Measurements from ENCODE around the gene CHST8.
A peak's percentile ranks its signal among the peaks of the same experiment; 100 is the strongest.

Gene CHST8

DNA sequence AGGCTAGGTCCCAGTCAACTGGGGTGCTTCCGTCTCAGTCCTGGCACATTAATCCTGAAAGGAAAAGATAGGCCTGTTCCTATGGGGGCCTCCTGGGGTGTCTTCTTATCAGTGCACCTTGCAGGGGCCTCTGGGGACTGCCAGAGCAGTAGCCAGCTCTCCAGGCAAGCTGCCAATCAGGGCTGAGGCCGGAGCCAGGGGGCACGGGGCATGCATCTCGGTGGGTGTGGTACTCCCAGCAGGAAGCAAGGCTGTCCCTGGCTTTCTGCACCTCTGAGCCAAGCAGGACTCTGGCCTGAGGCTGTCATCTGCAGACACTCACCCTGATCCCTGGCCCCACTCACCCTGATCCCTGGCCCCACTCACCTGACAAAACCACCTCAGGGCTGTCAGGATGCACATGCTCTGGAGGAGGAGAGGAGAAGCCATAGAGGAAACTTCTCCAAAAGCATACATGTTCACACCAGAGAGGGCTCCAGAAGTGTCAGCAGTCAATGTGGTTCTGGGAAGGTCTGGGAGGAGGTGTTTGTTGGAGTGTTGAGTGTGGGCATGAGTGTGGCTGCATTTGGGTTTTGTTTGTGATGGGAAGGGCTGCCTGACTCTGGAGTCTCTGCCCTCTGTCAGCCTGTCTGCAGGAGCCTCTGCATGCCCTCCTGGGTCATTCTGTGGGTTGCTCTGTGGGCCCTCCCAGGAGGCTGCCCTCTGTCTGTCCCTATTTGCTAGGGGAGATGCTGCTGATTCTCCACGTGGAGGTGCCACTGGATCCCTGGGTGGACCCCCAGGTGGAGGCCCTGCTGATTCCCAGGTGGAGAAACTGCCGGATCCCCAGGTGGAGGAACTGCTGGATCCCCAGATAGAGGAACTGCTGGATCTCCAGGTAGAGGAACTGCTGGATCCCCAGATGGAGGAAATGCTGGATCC lies 152.2 kb downstream of the CHST8 start:
- DNase-seq: no peak

DNA sequence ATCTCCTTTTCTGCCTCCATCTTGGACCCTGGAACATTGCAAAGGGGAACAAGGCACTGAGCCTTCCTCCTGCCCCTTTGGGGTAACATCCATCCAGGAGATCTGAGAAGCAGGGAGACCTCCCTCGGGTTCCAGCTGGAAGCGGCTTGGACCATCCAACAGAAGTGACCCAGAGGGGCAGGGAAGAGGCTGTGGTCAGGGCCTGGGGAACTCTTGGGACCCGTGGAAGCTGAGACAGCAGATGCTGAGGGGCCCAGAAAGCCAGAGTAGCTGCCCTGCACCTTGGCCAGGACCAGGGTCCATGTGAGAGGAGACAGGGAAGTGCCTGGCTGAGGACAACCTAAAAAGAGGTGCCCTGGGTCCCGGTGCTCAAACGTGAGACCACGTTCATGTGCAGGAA lies 153.0 kb downstream of the CHST8 start:
- no peak for DNase-seq

DNA sequence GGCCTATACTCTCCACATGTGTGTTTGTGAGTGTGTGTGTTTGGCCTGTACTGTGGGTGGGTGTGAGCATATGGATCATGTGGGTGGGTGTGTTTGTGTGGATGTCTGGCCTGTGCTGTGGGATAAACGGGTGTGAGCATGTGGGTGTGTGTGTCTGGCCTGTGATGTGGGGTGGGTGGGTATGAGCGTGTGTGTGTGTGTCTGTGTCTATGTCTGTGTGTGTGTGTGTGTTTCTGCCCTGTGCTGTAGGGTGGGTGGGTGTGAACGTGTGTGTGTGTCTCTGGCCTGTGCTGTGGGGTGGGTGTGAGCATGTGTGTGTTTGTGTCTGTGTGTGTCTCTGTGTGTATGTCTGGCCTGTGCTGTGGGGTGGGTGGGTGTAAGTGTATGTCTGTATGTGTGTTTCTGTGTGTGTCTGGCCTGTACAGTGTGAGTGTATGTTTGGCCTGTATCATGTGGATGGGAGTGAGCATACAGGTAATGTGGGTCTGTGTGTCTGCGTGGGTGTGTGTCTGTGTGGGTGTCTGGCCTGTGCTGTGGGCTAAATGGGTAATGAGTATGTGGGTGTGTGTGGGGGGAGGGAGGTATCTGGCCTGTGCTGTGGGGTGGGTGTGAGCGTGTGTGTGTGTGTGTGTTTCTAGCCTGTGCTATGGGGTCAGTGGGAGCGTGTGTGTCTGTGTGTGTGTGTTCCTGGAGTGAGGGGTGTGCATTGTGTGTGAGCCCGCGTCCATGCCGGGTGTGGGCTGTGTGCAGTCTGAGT lies 154.2 kb downstream of the CHST8 start:
- DNase-seq: no peak

DNA sequence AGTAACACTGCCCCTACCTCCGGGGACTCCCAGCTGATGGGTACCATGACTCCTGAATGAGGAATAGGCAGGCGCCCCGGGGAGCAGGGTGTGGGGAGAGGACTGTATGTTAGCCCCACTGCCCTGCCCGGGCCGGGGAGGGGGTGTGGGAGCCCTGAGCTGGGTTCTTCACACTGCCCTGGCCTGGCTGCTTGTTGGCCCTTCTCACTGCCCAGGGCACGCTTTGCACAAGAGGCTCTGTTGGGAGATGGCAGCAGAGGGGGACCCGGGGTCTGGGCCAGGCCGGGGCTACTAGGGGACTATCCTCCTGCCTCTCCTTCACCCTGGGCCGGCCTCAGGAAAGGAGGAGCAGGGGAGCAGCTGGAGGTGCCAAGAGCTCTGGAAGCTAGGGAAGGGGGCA lies 155.6 kb downstream of the CHST8 start:
- no peak for DNase-seq

DNA sequence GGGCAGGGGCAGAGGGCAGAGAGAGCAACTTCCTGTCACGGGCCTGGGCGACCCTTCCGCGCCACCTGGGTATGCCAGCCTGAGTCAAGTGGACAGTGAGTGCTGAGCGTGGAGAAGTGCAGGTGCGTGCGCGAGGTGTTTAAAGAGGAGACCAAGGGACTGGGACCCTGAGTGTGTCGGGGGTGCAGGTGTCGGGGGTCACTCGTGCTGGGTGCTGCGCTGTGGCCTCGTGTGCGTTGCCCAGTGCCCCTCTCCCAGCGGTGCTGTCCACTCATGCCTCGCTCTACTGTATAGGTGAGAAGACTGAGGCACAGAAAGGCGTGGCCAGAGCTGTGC lies 156.0 kb downstream of the CHST8 start:
- DNase-seq: no peak

DNA sequence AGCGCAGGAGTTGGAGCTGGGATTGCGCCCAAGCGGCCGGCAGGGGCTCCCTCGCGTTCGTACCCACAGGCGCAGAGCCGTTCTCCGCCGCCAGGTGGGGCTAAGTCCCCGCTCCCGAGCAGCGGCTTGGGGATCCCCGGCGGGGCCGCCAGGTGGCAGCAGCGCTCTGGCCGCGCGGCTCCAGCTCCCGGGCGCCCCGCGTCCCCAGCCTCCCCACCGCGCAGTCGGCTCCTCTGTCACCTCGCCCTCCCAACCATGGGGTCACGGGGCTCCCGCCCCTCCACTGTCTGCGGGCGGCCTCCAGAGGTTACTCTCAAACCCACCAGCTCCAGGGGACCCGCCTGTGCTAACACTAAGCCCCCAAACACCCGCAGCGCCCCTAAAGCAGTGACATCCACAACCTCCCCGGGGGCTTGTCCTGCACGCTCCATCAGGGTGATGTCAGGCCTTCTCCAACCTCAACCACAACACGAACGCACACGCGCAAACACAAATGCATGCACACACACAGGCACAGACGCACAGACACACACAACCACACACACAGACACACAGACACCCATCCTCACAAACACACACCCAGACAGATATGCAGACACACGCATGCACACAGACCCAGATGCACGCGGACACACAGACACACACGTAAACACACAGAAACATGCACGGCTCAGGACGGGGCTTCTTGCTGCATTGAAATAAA lies 156.5 kb downstream of the CHST8 start:
- DNase-seq: peak; percentile 60 to 79 (median 78)

DNA sequence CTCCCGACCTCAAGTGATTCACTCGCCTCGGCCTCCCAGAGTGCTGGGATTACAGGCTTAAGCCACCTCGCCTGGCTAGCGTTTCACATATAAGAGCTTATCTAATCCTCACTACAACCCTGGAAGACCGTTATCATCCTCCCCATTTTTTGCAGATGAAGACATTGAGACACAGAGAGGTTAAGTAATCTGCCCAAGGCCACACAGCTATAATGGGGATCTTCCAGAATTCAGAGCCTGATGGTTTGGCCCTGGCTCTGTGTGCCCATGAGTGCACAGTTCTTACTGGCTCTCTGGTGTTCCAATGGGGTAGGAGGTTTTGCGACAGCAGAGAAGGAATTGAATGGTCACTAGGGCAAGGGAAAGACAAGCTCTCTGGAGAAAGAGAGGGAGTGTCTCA lies 158.1 kb downstream of the CHST8 start:
- DNase-seq: no peak

DNA sequence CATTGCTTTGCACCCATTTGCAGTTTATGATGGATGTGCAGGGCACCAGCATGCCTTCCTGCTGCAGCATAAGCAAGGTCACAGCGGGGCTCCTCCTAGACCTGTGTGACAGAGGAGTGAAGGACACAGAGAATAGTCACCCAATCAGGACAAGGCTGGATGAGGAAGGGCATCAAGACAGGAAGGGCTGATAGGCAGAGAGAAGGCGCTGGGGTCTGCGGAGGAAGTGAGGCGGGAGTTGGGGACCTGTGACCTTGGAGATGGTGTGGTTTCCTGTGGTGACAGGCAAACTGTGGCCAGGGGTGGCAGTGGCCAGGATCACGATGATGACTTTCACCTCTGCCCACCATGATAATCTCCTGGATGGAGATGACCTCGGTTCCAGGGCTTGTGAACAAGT lies 158.5 kb downstream of the CHST8 start:
- no peak for DNase-seq

DNA sequence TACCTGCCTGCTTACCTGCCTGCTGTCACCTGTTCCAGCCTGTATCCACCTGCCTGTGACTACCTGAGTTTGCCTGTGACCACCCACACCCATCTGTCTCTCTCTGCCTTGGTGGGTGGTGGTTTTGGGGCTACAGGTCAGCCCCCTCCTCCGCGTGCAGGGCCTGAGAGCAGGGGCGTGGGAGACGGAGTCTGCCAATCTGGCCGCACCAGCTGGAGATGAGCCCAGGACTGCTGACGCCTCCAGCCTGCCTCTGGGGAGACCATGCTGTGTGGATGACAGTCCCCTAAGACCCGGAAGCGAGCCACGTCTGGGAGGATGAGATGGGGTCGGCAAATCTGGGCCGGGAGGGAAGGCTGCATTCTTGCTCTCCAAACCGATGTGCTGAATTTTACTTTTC lies 159.0 kb downstream of the CHST8 start:
- DNase-seq: no peak

DNA sequence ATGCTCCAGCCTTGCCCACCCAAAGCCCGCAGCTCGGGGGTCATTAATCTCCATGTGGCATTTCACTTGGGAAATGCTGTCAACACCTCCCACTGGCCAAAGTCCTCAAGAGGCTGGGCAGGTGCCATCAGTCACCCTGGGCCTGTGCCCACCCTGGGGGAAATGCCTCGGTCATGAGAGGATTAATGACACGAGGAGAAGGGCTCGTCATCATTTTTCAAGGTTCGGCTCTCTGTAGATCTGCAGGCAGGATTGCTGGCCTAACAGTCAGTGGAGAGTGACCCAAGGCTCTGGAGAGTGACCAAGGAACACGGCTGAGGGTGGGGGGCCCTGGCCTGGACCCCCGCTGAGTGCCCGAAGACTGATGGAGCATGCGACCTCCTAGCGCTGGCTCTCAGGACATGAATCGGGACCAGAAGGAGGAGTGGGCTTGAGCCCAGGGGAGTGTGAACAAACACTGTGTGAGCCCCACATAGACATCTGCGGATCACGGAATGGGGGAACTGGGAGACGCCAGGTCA lies 159.7 kb downstream of the CHST8 start:
- no peak for DNase-seq

DNA sequence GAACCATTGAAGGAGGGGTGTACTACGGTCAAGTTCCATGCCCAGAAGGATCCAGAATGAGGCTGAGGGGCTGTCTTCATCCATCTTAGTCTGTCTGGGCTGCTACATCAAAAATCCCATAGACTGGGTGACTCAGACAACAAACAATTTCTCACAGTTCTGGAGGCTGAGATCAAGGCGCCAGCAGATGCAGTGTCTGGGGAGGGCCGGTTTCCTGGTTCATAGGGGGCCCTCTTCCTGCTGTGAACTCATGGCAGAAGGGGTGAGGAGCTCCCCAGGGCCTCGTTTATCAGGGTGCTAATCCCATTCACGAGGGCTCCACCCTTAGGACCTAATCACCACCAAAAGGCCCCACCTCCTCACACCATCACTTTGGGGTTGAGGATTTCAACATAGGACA lies 160.2 kb downstream of the CHST8 start:
- DNase-seq: no peak

DNA sequence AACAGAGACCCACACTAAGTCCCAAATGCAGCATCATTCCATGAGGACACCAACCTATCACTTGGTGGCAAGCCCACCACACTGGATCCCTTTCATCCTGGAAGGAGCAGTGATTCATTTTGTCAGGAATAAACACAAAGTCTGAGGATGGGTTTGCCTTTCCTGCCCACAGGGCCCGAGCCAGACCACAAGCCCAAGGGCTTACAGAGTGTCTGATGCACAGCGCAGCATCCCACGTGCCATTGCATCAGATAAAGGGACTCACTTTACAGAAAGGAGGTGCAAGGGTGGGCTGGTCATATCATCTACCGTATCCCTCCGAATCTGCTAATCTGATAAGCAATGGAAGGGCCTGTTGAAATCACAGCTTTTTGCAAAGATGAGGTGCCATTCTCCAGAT lies 162.7 kb downstream of the CHST8 start:
- no peak for DNase-seq

DNA sequence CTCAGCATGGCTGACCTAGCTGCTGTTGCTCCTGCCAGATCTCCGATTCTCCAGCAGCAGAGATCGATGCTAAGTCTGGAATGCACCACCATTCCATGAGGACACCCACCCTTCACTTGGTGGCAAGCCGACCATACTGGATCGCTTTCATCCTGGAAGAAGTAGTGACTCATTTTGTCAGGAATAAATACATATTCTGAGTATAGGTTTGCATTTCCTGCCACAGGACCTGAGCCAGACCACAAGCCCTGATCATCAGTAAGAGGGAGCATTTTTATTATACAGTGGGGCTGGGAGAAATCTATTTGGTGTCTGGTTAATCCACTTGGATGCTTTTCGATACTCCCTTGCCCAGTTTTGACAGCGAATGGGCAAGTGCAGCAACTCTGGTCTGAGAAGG lies 164.0 kb downstream of the CHST8 start:
- DNase-seq: no peak

DNA sequence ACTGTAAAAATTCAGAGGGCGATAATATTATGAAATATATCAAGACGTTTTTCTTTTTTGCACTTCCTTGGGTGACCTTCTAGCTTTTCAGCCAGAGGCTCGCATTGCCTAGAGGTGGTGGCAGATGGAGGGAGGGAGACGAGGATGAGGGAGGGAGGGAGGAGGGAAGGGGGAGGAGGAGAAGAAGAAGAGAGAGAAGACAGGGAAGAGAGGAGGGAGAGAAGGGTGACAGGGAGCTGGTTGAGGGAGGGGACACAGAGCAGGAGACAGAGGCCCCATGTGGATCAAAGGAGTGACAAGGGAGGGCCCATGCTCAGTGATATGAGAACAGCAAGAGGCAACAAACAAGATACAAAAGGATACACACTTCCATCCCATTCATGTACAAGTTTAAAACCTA lies 166.9 kb downstream of the CHST8 start:
- DNase-seq: no peak

DNA sequence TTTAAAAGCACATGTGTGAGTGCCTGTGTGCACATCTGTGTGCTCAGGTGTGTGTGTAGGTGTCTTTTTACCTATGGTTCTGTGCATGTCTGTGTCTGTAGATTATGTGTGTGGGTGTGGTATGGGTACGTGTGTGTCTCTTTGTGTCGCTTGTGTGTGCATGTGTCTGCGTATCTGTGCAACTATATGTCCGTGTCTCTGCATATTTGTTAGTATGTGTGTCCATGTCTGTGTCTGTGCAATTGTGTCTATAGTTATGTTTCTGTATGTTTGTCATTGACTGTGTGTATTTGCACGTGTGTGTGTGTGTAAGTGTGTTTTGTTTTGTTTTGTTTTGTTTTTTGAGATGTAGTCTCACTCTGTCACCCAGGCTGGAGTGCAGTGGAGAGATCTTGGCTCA lies 167.6 kb downstream of the CHST8 start:
- no peak for DNase-seq

DNA sequence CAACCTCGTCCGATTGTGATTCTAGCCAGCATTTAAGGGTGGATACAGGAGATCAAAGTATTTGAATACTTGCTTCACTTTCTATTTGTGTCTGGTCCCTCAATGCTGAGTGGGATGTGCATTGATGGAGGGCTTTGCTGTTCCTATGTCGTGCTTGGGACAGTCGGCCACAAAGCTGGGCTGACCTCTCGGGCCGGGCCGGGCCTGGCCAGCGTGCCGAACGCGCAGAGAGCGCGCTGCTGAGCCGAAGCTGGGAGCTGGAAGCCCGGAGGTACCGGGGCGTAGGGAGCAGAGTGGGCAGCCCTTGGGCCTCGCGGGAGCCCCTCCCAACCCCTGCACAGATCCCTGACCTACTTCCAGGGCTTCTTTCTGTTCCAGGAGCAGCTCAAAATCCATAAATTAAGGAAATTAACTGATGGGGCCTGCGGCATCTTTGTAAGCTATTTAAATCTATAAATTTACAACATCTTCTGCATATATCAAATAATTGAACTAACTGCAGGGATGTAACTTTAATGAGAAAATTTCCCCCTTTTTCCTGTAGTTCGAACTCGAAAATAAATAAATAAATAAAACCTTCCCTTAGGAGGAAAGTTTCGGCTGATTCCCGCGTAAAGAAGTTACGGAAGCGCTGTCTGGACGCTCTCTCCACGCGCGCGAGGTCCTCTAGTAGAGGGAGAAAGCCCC lies 173.1 kb downstream of the CHST8 start:
- DNase-seq: no peak

DNA sequence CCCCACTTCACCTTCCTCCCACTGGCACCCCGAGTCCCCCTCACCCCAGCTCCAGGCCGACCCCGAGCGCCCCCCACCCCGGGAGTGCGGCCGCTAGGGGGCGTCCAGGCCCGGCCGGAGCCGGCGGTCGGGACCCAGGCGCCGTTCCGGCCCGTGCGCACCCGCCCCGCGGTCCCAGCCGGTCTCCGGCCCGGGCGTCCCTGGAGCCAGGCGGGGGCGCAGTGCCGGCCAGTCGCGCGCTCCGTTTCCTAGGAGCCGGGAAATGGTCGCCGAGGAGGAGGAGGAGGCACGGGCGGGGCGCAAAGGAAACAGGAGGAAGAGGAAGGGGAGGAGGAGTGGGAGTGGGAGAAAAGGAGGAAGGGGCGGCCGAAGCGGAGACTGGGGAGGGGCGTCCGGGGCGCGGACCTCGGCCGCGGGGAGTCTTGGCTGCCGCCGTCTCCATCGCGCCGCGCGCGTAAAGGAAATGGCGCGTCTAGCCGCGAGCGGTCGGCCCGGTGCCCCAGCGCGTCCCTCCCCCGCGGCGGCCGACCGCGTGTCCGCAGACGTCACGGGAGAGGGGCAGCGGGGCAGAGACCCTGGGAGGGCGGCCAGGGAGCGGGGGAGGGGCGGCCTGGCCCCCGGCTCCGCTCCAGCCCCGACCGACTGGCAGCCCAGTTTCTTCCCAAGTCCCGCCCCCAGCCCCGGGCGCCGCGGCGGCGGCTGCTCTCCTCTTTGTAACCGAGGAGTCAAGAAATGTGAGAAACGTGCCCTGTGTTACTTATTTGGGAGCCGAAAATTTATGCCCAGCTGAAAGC lies 173.8 kb downstream of the CHST8 start:
- peak in 3 of 5 experiments; percentile 13 to 45 (median 39) for DNase-seq

DNA sequence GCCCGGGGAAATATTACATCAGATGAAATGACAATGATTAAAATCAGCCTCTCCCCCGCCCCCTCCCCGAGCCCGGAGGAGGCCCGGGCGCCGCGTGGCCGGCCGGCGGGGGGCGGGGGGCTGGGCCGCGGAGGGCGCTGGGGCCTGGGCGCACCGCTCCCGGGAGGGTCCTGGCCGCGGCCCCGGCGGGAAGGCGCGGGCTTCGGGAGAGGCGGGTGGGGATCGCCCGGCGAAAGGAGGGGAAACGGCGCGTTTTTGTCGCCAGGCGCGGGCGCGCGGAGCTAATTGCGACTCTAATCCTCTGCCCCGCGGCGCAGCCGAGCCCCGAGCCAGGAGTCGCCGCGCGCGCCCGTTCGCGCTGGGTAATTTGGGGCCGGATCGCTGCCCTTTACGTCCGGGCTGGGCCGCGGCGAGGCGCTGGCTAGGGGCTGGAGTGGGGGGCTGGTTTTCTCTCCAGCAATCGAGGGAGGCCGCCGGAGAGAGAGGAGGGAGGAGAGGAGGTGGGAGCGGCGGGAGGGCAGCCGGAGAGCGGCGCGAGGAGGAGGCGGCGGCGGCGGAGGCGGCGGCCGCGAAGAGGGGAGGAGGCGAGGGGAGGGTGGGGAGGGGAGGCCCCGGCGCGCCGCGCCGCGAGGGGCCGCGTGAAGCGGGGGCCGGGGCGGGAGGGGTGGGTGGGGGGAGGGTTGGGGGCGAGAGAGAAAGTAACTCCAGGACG lies 174.6 kb downstream of the CHST8 start, which contains the start of gene KCTD15:
KCTD15 (plus strand) TSS at position 707 of the 712 bp plus-strand sequence. CDS start 3,585 bp downstream, outside the sequence.
- peak in 1 of 5 experiments; percentile 39 for DNase-seq

DNA sequence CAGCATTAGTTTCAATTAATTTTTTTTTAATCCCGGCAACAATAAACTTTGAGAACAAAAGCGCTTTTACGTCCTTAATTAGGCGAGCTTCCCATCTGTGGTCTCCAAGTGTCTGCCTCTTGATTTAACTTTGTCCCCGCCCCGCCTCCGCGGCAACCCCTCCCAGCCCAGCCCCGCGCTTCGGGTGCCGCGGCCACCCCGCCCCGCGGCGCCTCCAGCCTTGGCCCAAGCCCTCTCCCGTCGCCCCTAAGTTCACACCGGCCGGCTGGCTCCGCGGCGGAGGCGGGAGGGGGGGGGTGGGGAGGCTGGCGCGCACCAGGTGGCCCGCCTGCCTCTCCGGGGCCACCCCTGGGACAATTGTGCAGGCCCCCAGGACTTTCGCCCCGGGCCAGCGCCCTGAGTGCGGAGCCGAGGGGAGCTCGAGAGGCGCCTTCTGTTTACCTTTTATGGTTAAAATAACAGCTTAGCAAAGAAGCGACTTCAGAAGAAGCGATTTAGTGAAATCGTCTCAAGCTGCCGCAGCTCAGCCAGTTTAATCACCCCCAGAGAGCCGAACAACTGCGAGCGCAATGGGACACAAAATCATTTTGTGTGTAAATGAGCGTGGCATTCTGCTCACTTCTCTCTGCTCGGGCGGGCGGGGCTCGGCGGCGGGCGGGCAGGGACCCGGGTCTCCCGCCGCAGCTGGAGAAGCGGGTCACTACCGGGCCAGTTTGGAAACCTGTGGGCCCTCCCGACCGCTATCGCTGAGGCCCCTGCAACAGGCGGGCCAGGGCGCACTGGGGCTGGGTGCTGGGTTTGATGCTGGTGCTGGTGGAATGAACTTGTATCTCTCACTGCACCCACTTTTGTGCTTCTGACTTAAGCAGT lies 176.3 kb downstream of the CHST8 start:
- no peak for DNase-seq

DNA sequence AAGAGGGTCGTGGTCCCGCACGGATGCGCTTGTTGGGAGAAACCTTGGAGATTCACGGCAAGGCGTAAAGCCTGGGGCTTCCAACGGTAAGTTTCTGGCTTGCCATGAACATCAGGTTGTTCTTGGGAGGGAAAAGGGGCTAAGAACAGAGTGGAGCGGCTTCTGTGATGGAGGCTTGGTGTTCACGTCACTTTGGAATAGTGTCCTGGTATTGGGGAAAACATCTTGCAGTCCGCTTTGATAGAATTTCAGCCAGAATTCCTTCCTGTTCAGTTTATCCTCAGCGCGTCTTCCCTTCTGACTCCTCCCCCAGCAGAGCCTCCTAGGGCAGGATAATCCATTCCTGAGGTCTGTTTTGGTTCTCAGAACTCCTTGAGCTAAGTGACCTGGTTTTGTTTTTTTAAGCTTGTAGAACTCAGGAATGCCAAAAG lies 176.9 kb downstream of the CHST8 start:
- no peak for DNase-seq

Measured in T-helper 2 cell (primary cell).